GM21723 (cell line): ENCODE data around the gene CFAP65.

Experiments
- ATAC-seq: cut with Tn5 transposase; IDR thresholded peaks from one replicate; pipeline ENCODE4 v1.9.1; 2021; ENCODE audit warnings: mild to moderate bottlenecking, moderate library complexity; ENCODE audit not compliant: unreplicated experiment

CFAP65 gene

GRCh38 chr2:219060821-219061791 is 19.8 kb upstream of the CFAP65 start, which contains the start of gene IHH:
TSS of gene IHH (minus strand) at chr2:219060921. CDS start at chr2:219060467, 454 bp downstream.
- ATAC-seq: no peak

GRCh38 chr2:219059725-219060682 is 18.7 kb upstream of the CFAP65 start:
- no peak for ATAC-seq

GRCh38 chr2:219059375-219059724 is 18.0 kb upstream of the CFAP65 start:
- no peak for ATAC-seq

GRCh38 chr2:219058541-219059374 is 17.4 kb upstream of the CFAP65 start:
- ATAC-seq: no peak

- ATAC-seq: peak; percentile 93
Observed at GRCh38 chr2:219057709-219058540, 16.6 kb upstream of the CFAP65 start.

- no peak for ATAC-seq
Observed at GRCh38 chr2:219056896-219057708, 15.8 kb upstream of the CFAP65 start.

- ATAC-seq: no peak
Observed at GRCh38 chr2:219056176-219056895, 15.0 kb upstream of the CFAP65 start.

- ATAC-seq: no peak
Observed at GRCh38 chr2:219054956-219055903, 13.9 kb upstream of the CFAP65 start.

GRCh38 chr2:219049282-219049681 is 8.0 kb upstream of the CFAP65 start:
- ATAC-seq: no peak

- no peak for ATAC-seq
Observed at GRCh38 chr2:219045937-219046550, 4.7 kb upstream of the CFAP65 start.

GRCh38 chr2:219042750-219043149 is 1.4 kb upstream of the CFAP65 start:
- ATAC-seq: no peak

GRCh38 chr2:219042157-219042556 is 841 bp upstream of the CFAP65 start:
- no peak for ATAC-seq

- ATAC-seq: no peak
Observed at GRCh38 chr2:219038600-219038999, 2.7 kb downstream of the CFAP65 start.

GRCh38 chr2:219037783-219038499 is 3.4 kb downstream of the CFAP65 start:
- no peak for ATAC-seq

- no peak for ATAC-seq
Observed at GRCh38 chr2:219035942-219036341, 5.4 kb downstream of the CFAP65 start.

GRCh38 chr2:219034823-219035222 is 6.5 kb downstream of the CFAP65 start:
- ATAC-seq: no peak
